HCT116 (cell line): Measurements from ENCODE around the gene LRRFIP2. TPM values are rescaled to one million over a fixed set of nuclear protein-coding genes. Genes with fewer than 3 reads are reported as not detected.

Experiments
- ATAC-seq: fragments of 200-7000 bp; cut with Tn5 transposase; 2 replicates; pipeline ENCODE4 v1.9.1; 2020; ENCODE audit warnings: mild to moderate bottlenecking, moderate library complexity
- BruUV-seq: library from RNA; stranded (reverse); fragments of 400-500 nt; replicated peaks from 2 replicates; lab custom pipeline; 2021; lab: Mats Ljungman, UMichigan
- CTCF ChIA-PET: fragments of 300-600 bp; sonication (Branson Sonifier 250); formaldehyde crosslinking; loops from one replicate; lab custom pipeline; 2021; ENCODE audit warnings: antibody characterized with exemption; lab: Charles Lee
- POLR2A ChIA-PET: fragments of 300-600, 350-600 bp; sonication (Branson Sonifier 250); formaldehyde crosslinking; loops from one replicate; lab custom pipeline; 2021; ENCODE audit warnings: antibody characterized with exemption; lab: Charles Lee
- RAD21 ChIA-PET, 2 experiments: fragments of 300-600 bp; sonication (Branson Sonifier 250); formaldehyde crosslinking; loops; one replicate each; lab custom pipeline; 2023; ENCODE audit warnings: low total read pairs in 2 of 2; ENCODE audit not compliant: uncharacterized antibody in 2 of 2, unreplicated experiment in 2 of 2, low non-redundant PET in 1 of 2; lab: Charles Lee
- DNase-seq: peaks from one replicate; pipeline ENCODE4 v3.0.0-alpha.2; 2010; ENCODE audit warnings: low read depth, low spot score
- H2AFZ ChIP-seq: fragments of 200-600 bp; shearing (Covaris generic), sonication (generic); 2 replicates; pipeline ENCODE4 v1.6.1; 2017; ENCODE audit warnings: low read depth, mixed run types, mixed read lengths, antibody characterized with exemption, low read length; ENCODE audit not compliant: poor library complexity, severe bottlenecking
- H3K27ac ChIP-seq: 2 replicates; pipeline ENCODE4 v1.5.1; 2012; ENCODE audit warnings: low read depth, low read length
- H3K27me3 ChIP-seq: fragments of 200-600 bp; sonication (generic); 2 replicates; pipeline ENCODE4 v1.6.1; 2016; ENCODE audit warnings: mixed run types, low read length, mixed read lengths; ENCODE audit not compliant: insufficient read depth
- H3K36me3 ChIP-seq, 2 experiments: fragments of 200-500 bp in 1 of 2; fragments of 200-600 bp in 1 of 2; sonication (Bioruptor generic) in 1 of 2; sonication (generic) in 1 of 2; 2 replicates each; pipeline versions ENCODE4 v1.5.1 to v1.6.1; 2014 to 2016; ENCODE audit warnings: low read length in 2 of 2, inconsistent platforms in 1 of 2, mixed read lengths in 1 of 2, mixed run types in 1 of 2; ENCODE audit not compliant: insufficient read depth in 2 of 2, control insufficient read depth in 1 of 2
- H3K4me1 ChIP-seq, 2 experiments: fragments of 200-600 bp in 1 of 2; sonication (generic) in 1 of 2; 2 replicates each; pipeline versions ENCODE4 v1.5.1 to v1.6.1; 2012 to 2017; ENCODE audit warnings: low read length in 2 of 2, inconsistent platforms in 1 of 2, mild to moderate bottlenecking in 1 of 2, mixed read lengths in 1 of 2, mixed run types in 1 of 2, moderate library complexity in 1 of 2; ENCODE audit not compliant: insufficient read depth in 2 of 2, control insufficient read depth in 1 of 2
- H3K4me2 ChIP-seq: fragments of 200-600 bp; sonication (generic); 2 replicates; pipeline ENCODE4 v1.6.1; 2017; ENCODE audit warnings: mixed run types, low read length, mixed read lengths
- H3K4me3 ChIP-seq, 2 experiments: fragments of 200-600 bp in 1 of 2; sonication (generic) in 1 of 2; replicated peaks in 1 of 2; 2 replicates each; pipeline ENCODE4 v1.5.1; 2011 to 2016; ENCODE audit warnings: low read length in 2 of 2, control low read depth in 1 of 2, low read depth in 1 of 2, mild to moderate bottlenecking in 1 of 2, mixed read lengths in 1 of 2, mixed run types in 1 of 2
- H3K79me2 ChIP-seq: fragments of 200-600 bp; sonication (generic); 2 replicates; pipeline ENCODE4 v1.6.1; 2017; ENCODE audit warnings: mild to moderate bottlenecking, mixed run types, low read length, moderate library complexity, mixed read lengths; ENCODE audit not compliant: insufficient read depth
- H3K9ac ChIP-seq: fragments of 200-600 bp; sonication (generic); 2 replicates; pipeline ENCODE4 v1.6.1; 2016; ENCODE audit warnings: low read length, mixed read lengths
- H3K9me2 ChIP-seq: fragments of 200-600 bp; sonication (generic), shearing (Covaris generic); 2 replicates; pipeline ENCODE4 v1.6.1; 2017; ENCODE audit warnings: mixed run types, mild to moderate bottlenecking, moderate library complexity; ENCODE audit not compliant: insufficient read depth
- H3K9me3 ChIP-seq, 2 experiments: fragments of 200-500 bp in 1 of 2; fragments of 200-600 bp in 1 of 2; sonication (Bioruptor generic) in 1 of 2; sonication (generic) in 1 of 2; 2 replicates each; pipeline ENCODE4 v1.6.1; 2014 to 2017; ENCODE audit warnings: low read length in 2 of 2, mixed read lengths in 2 of 2, inconsistent platforms in 1 of 2, low read depth in 1 of 2, mild to moderate bottlenecking in 1 of 2, mixed run types in 1 of 2, moderate library complexity in 1 of 2; ENCODE audit not compliant: control insufficient read depth in 1 of 2, insufficient read depth in 1 of 2
- H4K20me1 ChIP-seq: fragments of 200-600 bp; sonication (generic), shearing (Covaris generic); 2 replicates; pipeline ENCODE4 v1.6.1; 2017; ENCODE audit warnings: mixed run types, mild to moderate bottlenecking, moderate library complexity; ENCODE audit not compliant: insufficient read depth
- CBX3 ChIP-seq: IDR thresholded peaks from 2 replicates; pipeline ENCODE4 v1.6.1; 2012; ENCODE audit warnings: low read depth
- CEBPB ChIP-seq: IDR thresholded peaks from 2 replicates; pipeline ENCODE4 v1.6.1; 2012; ENCODE audit warnings: low read depth
- ELF1 ChIP-seq: IDR thresholded peaks from 2 replicates; pipeline ENCODE4 v1.6.1; 2012; ENCODE audit warnings: low read depth, borderline replicate concordance
- EZH2 ChIP-seq: fragments of 200-600 bp; sonication (generic); IDR thresholded peaks from 2 replicates; pipeline ENCODE4 v1.6.1; 2017; ENCODE audit warnings: antibody characterized with exemption, mixed run types
- EZH2phosphoT487 ChIP-seq: fragments of 200-600 bp; IDR thresholded peaks from 2 replicates; pipeline ENCODE4 v1.6.1; 2018; ENCODE audit warnings: antibody characterized with exemption, borderline replicate concordance
- JUND ChIP-seq: IDR thresholded peaks from 2 replicates; pipeline ENCODE4 v1.6.1; 2012
- POLR2AphosphoS5 ChIP-seq: IDR thresholded peaks from 2 replicates; pipeline ENCODE4 v1.6.1; 2011; ENCODE audit warnings: mild to moderate bottlenecking, low read depth, low read length, moderate library complexity
- SIN3A ChIP-seq: IDR thresholded peaks from 2 replicates; pipeline ENCODE4 v1.6.1; 2012; ENCODE audit warnings: low read depth
- SP1 ChIP-seq: IDR thresholded peaks from 2 replicates; pipeline ENCODE4 v1.6.1; 2012; ENCODE audit warnings: low read depth
- SRF ChIP-seq: IDR thresholded peaks from 2 replicates; pipeline ENCODE4 v1.6.1; 2012; ENCODE audit warnings: low read depth
- TCF7L2 ChIP-seq: IDR thresholded peaks from 2 replicates; pipeline ENCODE4 v1.7.0; 2011; ENCODE audit warnings: borderline replicate concordance, inconsistent platforms; ENCODE audit not compliant: insufficient read depth, insufficient read length; ENCODE audit errors: extremely low read depth
- YY1 ChIP-seq: IDR thresholded peaks from 2 replicates; pipeline ENCODE4 v1.6.1; 2011; ENCODE audit warnings: low read length, low read depth, moderate library complexity, mild to moderate bottlenecking; ENCODE audit not compliant: insufficient replicate concordance; ENCODE audit errors: extremely low read depth
- intact Hi-C: fragments of 100-400 bp; cut with micrococcal nuclease; formaldehyde crosslinking; loops from 2 replicates; pipeline ENCODE4 v1.10.0; 2022
- total RNA-seq: library from RNA; stranded (reverse); gene quantifications from one replicate; pipeline ENCODE4 v1.2.1, GENCODE V29; 2021; ENCODE audit not compliant: unreplicated experiment
- TF ChIP-seq, protein P1 (sequence below): IDR thresholded peaks from 2 replicates; pipeline ENCODE4 v1.6.1; 2011; ENCODE audit warnings: mild to moderate bottlenecking, low read length, moderate library complexity; ENCODE audit not compliant: insufficient replicate concordance; ENCODE audit errors: extremely low read depth

Gene LRRFIP2
- total RNA-seq, 1 experiment from 2014 or later: 27.0 TPM

DNA sequence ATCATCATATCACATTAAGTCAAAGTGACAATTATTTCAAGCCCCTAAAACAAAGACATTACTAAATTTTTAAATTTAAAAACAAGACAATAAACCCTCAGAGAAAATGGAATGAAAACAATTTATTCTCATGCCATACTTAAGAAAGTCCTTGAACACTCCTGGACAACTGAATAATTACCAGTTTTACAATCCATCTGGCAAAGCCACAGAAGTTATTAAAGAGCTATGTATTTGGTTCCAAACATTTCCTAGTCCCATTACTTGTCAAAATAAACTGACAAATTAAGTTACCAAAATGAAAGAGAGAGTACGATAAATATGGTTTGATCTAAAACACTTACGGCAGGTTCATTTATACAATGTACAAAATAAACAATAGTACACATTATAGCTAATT is 63.2 kb downstream of the LRRFIP2 start:
- no peaks in the 10 kb centered on the region for H3K36me3 ChIP-seq
- intact Hi-C loops: no loop called here

DNA sequence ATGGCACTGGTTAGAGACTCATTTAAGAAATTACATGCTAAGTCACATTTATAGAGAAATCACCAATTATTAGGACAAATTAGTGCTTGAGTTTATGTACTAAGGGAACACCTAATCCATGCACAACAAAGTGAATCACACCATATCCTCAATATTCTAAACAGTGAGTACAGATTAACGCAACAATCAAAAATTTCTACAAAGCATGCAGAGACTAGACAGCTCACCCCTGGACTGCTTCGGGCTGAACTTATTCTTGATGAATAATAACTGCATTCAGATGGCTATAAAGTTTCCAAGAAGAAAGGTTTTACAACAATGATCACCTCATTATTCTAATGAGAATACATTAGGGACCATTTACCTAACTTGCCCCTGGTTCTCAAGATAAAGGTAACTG is 66.5 kb downstream of the LRRFIP2 start:
- intact Hi-C loops: no loop called here
- no peak for ATAC-seq
- Histone ChIP-seq H2AFZ (no peak overlapping the region), H3K9ac (no peak overlapping the region), H3K9me3 (no peaks in the 10 kb centered on the region), H4K20me1 (no peaks in the 10 kb centered on the region), H3K27me3 (no peaks in the 10 kb centered on the region), H3K4me1 (no peaks in the 10 kb centered on the region), H3K9me2 (no peaks in the 10 kb centered on the region), H3K4me3 (no peak overlapping the region), H3K36me3 (no peaks in the 10 kb centered on the region), H3K79me2 (no peaks in the 10 kb centered on the region; the same call in 1 of the 2 replicates), H3K4me2 (no peak overlapping the region), H3K27ac (no peak overlapping the region)
- POLR2A ChIA-PET: no interaction called here
- CTCF ChIA-PET: no interaction called here
- TF ChIP-seq SP1 (no peak), CEBPB (no peak)
- RAD21 ChIA-PET: no interaction called here
- no TSS peak for BruUV-seq
- DNase-seq: no peak

More for the DNA sequence above, 63.2 kb downstream of the LRRFIP2 start:
- H3K27me3 ChIP-seq: no peaks in the 10 kb centered on the region
- no peak overlapping the region for H3K27ac ChIP-seq
- no peak overlapping the region for H2AFZ ChIP-seq
- no peaks in the 10 kb centered on the region; a peak in 1 of 4 replicates for H3K4me1 ChIP-seq
- BruUV-seq: no TSS peak
- no peak overlapping the region for H3K4me2 ChIP-seq
- H3K9me3 ChIP-seq: no peaks in the 10 kb centered on the region
- no peak for ATAC-seq
- RAD21 ChIA-PET: no interaction called here
- no peaks in the 10 kb centered on the region for H3K9me2 ChIP-seq
- no peaks in the 10 kb centered on the region for H3K79me2 ChIP-seq
- TF ChIP-seq EZH2phosphoT487 (no peak), SIN3A (no peak), TCF7L2 (no peak), POLR2AphosphoS5 (no peak), CBX3 (no peak), SRF (no peak), JUND (no peak), EZH2 (no peak), ELF1 (no peak), YY1 (no peak)
- TF ChIP-seq, protein P1, sequence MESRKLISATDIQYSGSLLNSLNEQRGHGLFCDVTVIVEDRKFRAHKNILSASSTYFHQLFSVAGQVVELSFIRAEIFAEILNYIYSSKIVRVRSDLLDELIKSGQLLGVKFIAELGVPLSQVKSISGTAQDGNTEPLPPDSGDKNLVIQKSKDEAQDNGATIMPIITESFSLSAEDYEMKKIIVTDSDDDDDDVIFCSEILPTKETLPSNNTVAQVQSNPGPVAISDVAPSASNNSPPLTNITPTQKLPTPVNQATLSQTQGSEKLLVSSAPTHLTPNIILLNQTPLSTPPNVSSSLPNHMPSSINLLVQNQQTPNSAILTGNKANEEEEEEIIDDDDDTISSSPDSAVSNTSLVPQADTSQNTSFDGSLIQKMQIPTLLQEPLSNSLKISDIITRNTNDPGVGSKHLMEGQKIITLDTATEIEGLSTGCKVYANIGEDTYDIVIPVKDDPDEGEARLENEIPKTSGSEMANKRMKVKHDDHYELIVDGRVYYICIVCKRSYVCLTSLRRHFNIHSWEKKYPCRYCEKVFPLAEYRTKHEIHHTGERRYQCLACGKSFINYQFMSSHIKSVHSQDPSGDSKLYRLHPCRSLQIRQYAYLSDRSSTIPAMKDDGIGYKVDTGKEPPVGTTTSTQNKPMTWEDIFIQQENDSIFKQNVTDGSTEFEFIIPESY: no peak
- no peaks in the 10 kb centered on the region for H4K20me1 ChIP-seq
- POLR2A ChIA-PET: no interaction called here
- CTCF ChIA-PET: no interaction called here
- no peak for DNase-seq
- H3K9ac ChIP-seq: no peak overlapping the region
- no peak overlapping the region for H3K4me3 ChIP-seq
